ENCODE measurements around the gene PPP2R5A.

GRCh38 chr1:212269306-212269705 lies 15.9 kb upstream of the PPP2R5A start:
- TF ChIP-seq EP300 (IDR thresholded peaks at IDR 0.05; ENCODE audit: low read depth) (no peak), CTCF (IDR thresholded peaks at IDR 0.05) (no peak), POLR2A (IDR thresholded peaks at IDR 0.05) (no peak)
